IPS DF 4.7 (cell line): ENCODE results near the gene FIZ1.

Experiments used
- DNase-seq: peaks from one replicate; pipeline ENCODE4 v3.0.0-alpha.2; 2013; ENCODE audit warnings: low spot score; ENCODE audit errors: extremely low read depth

The FIZ1 gene

DNA sequence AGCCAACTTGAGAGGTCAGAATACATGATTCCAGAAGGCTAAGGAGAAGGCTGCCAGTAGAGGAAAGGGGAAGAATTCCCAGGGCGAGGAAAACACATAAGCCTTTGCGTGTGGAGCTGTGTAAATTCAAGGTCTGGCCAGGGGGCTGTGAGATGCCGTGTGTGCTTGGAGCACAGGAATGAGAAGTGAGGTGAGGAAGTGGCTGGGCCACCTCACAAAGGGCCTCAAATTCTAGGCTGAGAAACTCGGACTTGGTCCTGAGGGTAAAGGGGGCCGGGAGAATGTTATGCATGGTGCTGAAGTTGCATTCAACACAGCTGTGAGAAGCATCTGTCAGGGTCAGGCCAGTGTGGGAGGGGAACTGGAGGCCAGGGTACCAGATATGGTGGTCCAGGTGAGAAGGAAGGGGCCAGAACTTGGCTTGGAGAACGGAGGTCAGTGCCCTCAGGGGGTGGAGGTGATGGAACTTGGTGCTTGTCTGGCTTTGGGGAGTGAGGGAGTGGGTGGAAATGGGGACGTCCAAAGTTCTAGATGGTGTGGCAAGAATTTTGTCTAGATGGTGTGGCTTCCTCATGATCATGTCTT is 36.6 kb upstream of the FIZ1 start:
- no peak for DNase-seq

DNA sequence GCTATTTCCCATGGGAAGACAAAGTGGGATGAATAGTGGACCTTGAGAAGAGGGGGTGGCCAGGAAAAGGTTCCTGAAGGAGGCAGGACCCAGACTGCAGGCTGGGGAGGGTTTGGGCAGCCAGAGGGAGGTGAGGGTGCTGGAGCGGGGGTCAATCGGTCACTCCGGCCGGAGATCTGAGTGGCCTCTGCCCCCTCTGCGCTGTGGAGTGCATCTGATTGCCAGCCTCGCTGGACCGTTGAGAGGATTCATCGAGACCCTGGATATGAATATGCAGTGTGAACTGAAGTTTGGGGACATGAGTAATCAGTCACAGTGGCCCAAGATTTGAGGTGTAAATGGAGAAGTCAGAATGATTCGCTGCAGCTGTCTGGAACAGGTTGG is 36.0 kb upstream of the FIZ1 start:
- DNase-seq, result no peak

DNA sequence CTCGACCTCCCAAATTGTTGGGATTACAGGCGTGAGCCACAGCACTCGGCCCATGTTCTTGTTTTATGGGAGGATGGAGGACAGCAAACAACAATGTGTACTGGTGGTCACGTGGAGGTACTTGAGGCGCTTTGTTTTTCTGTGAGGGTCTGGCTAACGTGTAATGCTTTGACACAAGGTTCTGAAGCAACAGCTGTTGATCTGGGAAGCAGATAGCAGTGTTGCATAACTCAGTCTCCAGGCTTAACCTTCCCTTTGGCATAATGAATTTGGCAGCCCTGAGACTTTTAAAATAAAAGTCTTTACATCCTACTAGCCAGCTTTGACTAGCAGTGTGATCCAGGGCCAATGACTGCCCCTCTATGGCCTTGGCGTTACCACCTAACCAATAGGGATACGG is 34.5 kb upstream of the FIZ1 start:
- no peak for DNase-seq

DNA sequence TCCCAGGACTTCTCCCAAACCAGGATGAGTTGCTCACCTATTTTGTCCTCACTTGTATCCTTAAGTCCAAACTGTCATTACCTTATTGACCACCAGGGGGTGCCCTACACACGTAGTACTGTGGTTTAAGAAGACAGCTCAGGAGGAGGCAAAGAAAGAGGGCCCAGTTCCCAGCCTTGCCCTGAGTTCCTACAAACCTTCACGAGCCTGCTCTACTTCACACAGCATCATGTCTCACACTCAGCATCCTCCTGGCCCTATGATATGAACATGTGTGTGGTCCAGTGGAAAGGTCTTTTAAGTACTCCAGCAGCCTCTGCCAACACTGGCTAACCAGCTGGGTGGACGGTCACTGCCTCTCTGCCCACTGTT is 33.1 kb upstream of the FIZ1 start:
- no peak for DNase-seq

DNA sequence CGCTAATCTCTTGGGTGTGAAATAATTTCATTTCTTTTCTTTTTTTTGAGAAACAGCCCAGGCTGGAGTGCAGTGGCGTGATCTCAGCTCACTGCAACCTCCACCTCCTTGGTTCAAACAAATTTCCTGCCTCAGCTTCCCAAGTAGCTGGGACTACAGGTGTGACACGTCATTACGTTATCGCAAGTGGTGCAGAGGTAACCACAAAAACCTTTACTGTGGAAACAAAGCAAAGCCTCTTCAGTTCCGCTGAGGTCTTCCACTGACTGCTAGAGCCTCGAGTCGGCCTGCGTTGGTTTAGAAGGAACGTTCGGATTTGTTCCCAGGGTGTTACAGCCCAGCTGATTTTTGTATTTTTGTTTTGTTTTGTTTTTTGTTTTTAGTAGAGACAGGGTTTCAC is 27.0 kb upstream of the FIZ1 start:
- no peak for DNase-seq

DNA sequence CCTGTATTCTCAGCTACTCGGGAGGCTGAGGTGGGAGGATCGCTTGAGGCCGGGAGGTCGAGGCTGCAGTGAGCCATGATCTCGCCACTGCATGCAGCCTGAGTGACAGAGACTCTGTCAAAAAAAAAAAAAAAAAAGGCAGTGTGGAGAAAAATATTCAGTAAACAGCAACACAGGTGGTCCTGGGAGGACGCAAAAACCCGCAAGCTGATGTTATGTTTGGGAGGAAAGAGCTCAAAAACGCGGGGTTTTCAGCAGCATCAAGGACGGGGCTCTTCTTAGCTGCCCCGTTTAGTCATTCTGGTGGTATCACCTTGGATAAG is 25.6 kb upstream of the FIZ1 start:
- no peak for DNase-seq

DNA sequence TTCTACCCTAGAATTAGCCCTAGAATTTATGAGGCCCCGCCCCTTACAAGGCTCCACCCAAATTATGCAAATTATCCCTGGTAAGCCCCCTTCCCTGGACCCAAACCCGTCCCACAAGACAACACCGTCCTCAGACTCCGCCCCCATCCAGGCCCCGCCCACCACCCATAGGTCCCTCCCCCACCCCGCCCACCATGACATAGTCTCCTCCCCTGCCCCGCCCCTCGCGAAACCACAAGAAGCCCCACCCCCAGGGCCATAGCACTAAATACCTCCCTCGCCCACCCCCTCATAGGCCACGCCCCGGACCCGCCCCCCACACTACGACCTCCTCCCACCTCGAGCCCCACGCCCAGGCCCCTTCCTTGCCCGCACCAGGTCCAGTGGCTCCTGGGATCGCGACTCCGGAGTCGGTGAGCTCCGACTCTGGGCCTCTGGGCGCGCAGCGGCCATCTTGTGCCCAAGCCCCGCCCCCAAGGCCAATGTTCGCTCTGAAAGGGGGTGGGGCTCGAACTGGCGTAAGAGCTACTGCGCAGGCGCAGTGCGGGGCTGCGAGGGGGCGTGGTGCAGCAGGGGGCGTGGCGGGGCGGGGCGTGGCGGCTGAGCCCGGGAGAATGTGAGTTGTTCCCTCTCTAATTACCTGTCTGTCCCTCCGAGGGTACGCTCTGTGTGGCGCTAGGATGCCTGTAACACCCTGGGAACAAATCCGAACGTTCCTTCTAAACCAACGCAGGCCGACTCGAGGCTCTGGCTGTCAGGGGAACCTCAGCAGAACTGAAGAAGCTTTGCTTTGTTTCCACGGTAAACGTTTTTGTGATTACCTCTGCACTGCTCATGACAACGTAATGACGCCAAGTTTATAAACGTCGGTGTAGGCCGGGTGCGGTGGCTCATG is 25.0 kb upstream of the FIZ1 start, which contains the start of gene ZNF784:
Gene ZNF784, minus strand, starts transcription at position 458 of the 895 bp plus-strand sequence. Its CDS starts 5 bp downstream, at position 453.
- DNase-seq, result no peak

DNA sequence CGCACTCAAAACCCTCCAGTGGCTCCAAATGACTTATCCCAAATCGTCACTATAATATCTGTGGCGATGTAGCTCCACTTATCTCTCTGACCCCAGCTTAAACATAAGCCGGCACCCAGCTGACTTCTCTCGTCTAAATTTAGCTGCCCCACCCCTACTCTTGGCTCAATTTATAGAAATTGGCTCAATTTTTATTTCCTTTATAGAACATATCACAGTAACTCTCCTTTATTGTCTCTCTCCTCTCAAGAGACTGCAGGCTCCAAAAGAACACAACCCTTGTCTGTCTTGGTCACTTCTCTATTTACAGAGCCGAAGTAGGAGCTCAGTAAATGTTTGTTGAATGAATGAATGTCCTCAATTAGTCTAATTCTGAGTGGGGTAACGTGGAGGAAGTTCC is 24.2 kb upstream of the FIZ1 start:
- no peak for DNase-seq

DNA sequence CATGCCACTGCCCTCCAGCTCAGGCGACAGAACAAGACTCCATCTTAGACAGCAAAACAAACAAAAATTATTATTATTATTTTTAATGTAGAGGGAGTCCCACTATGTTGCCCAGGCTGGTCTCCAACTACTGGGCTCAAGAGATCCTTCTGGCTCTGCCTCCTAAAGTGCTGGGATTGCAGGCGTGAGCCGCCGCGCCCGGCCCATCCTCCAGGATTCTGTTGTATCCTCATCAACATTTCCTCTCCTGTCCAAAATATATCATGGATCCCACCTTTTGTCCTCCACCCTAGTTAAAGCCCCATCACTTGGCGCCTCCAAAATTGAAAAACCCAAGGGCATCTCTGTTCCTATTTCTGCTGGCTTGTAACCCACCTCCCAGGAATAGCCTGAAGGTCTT is 23.8 kb upstream of the FIZ1 start:
- no peak for DNase-seq

DNA sequence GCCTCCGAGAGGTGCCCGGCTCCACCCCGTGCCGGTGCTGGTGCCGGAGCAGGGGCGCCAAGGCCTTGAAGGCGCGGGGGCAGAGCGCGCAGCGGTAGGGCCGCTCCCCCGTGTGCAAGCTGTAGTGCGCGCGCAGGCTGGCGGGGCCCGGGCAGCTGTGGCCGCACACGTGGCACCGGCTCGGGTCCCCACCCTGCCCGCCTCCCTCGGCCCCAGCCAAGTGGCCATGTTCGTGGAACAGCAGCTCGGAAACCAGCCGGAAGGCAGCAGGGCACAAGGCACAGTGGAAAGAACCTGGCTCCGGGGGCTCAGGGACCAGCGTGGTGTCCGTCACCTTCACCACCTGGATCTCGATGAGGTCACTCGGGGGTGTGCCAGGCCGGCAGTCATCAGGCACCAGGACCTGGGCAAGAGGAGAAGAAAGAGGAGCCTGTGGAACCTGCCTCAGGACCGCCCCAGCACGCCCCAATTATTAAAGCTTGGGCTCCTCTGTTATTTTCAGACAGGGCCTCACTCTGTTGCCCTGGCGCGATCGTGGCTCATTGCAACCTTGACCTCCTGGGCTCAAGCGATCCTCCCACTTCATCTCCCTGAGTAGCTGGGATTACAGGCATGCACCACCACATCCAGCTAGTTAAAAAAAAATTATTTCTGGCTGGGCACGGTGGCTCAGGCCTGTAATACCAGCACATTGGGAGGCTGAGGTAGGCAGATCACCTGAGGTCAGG is 23.1 kb upstream of the FIZ1 start:
- DNase-seq, result no peak

DNA sequence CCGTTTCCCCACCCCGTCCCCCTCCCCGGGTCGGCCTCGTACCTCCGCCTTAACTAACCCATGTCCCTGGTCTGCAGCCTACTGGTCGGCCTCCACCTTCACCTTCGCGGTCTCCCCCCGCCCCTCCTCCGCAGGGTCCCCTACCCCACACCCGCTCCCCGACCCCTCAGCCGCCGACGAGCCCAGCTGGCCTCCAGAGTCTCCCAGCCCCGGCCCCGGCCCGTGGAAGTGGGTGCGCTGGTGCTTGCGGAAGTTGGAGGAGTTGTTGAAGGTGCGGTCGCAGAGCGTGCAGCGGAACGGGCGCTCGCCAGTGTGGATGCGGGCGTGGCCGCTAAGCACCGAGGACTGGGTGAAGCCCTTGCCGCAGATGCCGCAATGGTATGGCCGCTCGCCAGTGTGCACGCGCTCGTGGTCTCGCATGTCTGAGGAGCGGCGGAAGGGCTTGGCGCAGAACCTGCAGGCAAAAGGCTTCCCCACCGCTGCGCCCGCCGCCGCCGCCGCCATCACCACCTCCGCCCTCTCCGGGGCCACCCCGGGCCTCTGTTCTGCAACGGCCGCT is 22.4 kb upstream of the FIZ1 start:
- no peak for DNase-seq

DNA sequence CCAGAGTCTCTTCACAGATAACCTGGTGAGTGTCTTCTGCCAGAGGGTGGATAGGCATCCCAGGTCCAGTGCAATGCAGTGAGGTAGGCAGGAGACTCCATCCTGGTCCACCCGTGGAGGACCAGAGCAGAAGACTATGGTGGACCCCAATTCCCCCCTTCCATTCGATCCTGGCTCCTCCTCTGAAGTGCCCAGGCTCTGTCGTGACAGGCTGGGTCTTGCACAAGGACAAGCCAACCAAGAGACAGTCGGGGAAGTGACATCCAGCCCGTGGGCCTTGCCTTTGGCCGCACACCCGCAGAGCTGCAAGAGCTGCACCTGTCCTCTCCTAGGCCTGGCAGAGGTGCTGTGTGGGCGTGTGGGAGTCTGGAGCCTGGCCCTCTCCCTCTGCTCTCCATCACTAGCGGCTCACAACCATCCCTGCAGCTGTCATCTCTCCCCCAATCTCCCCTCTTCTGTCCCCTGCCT is 21.9 kb upstream of the FIZ1 start:
- no peak for DNase-seq

DNA sequence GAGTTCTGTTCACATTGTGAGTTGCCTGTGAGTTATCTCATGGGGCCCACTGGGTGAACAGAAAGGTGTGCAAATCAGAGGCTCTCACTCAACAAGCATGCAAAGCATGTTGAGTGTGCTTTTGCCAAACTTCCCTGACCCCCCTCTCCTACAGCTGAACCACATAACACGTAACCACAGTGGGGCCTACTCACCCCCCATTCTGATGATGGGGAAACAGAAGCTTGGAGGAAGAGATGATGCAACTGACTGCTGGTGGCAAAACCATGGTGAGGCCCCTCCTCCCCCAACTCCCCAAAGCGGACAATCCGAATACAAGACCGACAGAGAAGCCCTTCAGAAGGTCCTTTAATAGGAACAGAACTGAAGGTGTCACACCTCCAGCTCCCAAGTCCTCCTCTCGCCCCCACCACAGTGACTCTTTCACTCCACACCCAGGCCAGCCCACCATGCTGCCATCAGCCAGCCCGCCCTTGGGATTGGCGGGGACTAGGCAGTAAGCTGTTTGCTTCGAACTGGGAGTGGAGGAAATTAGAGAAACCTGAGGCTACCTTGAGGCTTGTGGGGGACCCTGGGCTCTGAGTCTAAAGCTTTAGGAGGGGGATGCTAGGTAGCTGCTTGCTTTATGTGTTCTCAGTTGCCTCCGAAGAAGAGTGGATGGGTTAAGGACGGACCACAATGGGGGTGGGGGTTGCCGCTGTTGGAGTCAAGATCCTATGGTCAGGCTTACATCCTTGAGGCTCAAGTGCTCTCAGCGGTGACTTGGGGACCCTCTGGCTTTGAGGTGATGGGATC is 21.3 kb upstream of the FIZ1 start:
- DNase-seq, result no peak

DNA sequence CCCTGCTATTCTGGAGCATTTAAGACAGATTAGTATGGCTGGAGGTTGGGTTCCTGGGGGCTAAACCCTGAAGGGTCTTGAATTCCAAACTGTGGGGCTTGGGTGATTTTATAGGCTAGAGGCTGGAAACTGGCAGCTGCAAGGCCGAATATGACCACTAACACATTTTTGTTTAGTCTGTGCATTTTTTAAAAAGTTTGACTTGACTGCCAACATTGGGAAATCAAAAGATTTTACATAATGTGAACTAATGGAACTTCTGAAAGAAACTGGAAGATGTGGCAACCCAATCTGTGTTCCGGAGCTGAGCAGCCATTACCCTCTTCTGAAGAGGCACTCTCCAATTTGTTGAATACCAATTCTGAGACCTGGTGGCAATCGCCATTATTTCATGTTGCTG is 20.0 kb upstream of the FIZ1 start:
- DNase-seq, result no peak

DNA sequence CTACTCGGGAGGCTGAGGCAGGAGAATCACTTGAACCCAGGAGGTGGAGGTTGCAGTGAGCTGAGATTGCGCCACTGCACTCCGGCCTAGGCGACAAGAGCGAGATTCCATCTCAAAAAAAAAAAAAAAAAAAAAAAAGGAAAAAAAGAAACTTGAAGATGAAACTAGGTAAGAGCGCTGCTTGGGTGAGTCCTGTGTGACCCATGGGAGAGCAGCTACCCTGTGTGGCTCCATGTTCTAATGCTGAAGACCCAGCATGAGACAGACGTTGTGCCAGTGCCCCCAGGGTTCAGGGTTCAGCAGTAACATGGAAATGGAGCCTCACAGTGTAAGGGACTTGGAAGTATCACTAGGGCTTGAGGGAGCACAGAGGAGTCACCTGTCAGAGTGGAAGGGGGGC is 19.1 kb upstream of the FIZ1 start:
- DNase-seq, result no peak

DNA sequence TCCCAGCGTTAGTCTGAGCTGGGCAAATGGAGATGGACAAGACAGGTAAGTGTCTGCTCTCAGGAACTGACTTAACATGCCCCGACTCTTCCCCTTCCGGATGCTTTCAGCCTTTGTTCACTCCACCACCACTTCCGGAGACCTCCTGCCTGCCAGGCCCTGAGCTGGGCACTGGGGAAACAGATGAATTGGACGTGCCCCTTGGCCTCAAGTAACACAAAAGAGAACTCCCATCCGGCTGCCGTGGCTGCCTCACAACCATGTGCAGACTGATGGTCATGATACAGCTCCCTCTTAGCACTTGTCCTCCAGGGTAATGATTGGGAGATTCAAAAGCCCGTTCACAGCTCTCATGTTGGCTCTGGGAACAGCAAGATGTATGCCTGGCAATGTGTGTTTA is 18.1 kb upstream of the FIZ1 start:
- DNase-seq, result no peak

DNA sequence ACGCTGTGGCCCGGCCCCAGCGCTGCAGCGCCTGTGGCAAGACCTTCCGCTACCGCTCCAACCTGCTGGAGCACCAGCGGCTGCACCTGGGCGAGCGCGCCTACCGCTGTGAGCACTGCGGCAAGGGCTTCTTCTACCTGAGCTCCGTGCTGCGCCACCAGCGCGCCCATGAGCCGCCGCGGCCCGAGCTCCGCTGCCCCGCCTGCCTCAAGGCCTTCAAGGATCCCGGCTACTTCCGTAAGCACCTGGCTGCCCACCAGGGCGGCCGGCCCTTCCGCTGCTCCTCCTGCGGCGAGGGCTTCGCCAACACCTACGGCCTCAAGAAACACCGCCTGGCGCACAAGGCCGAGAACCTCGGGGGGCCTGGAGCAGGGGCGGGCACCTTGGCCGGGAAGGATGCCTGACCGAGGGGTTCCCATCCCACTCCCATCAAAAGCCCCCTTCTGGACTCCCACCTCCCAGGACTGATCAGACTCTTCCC is 17.1 kb upstream of the FIZ1 start:
- DNase-seq, result no peak

DNA sequence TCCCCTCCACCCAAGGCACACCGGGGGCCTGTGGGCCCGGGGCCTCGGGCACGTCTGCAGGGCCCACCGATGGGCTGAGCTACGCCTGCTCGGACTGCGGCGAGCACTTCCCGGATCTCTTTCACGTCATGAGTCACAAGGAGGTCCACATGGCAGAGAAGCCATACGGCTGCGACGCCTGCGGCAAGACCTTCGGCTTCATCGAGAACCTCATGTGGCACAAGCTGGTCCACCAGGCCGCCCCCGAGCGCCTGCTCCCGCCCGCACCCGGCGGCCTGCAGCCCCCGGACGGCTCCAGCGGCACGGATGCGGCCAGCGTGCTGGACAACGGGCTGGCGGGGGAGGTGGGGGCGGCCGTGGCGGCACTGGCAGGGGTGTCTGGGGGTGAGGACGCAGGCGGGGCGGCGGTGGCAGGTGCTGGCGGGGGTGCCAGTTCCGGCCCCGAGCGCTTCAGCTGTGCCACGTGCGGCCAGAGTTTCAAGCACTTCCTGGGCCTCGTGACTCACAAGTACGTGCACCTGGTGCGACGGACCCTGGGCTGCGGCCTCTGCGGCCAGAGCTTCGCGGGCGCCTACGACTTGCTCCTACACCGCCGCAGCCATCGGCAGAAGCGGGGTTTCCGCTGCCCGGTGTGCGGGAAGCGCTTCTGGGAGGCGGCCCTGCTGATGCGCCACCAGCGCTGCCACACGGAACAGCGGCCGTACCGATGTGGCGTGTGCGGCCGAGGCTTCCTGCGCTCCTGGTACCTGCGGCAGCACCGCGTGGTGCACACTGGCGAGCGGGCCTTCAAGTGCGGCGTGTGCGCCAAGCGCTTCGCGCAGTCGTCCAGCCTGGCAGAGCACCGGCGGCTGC is 16.5 kb upstream of the FIZ1 start:
- DNase-seq, result no peak

DNA sequence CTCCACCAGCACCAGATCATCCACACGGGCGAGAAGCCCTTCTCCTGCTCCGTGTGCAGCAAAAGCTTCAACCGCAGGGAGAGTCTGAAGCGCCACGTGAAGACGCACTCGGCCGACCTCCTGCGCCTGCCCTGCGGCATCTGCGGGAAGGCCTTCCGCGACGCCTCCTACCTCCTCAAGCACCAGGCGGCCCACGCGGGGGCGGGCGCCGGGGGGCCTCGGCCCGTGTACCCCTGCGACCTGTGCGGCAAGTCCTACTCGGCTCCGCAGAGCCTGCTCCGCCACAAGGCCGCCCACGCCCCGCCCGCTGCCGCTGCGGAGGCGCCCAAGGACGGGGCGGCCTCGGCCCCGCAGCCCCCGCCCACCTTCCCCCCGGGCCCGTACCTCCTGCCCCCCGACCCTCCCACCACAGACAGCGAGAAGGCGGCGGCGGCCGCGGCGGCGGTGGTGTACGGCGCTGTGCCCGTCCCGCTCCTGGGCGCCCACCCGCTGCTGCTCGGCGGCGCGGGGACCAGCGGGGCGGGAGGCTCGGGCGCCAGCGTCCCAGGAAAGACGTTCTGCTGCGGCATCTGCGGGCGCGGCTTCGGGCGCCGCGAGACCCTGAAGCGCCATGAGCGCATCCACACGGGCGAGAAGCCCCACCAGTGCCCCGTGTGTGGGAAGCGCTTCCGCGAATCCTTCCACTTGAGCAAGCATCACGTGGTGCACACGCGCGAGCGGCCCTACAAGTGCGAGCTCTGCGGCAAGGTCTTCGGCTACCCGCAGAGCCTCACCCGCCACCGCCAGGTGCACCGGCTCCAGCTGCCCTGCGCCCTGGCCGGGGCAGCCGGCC is 15.6 kb upstream of the FIZ1 start:
- DNase-seq, result no peak
